Naive B cell (primary cell): Measurements from ENCODE around the gene TSHZ1. TPM values are rescaled to one million over a fixed set of nuclear protein-coding genes. Genes with fewer than 3 reads are reported as not detected.

Experiments used
- ATAC-seq, 2 donors: fragments of 150-1000 bp; cut with Tn5 transposase; 2 replicates each; pipeline ENCODE4 v1.10.0; 2021; ENCODE audit warnings: low read depth in 2 of 2, mild to moderate bottlenecking in 2 of 2, moderate library complexity in 2 of 2
- DNase-seq: peaks from one replicate; pipeline ENCODE4 v3.0.0; 2022
- H3K27ac Mint-ChIP-seq, 6 donors: one replicate each; pipeline ENCODE4 v1.8.0; 2020 to 2022; ENCODE audit warnings: mild to moderate bottlenecking in 6 of 6, mixed read lengths in 6 of 6, moderate library complexity in 5 of 6, inconsistent platforms in 2 of 6
- H3K27me3 Mint-ChIP-seq, 3 donors: one replicate each; pipeline ENCODE4 v1.8.0; 2021 to 2022; ENCODE audit warnings: mixed read lengths in 3 of 3, mild to moderate bottlenecking in 1 of 3
- H3K36me3 Mint-ChIP-seq, 2 donors: one replicate each; pipeline ENCODE4 v1.8.0; 2020 to 2022; ENCODE audit warnings: mixed read lengths in 2 of 2, inconsistent platforms in 1 of 2, mild to moderate bottlenecking in 1 of 2
- H3K4me1 Mint-ChIP-seq, 3 donors: one replicate each; pipeline ENCODE4 v1.8.0; 2020 to 2022; ENCODE audit warnings: mixed read lengths in 3 of 3, inconsistent platforms in 1 of 3, mild to moderate bottlenecking in 1 of 3, moderate library complexity in 1 of 3
- H3K4me3 Mint-ChIP-seq, 8 donors: one replicate each; pipeline ENCODE4 v1.8.0; 2020 to 2022; ENCODE audit warnings: mild to moderate bottlenecking in 8 of 8, mixed read lengths in 8 of 8, moderate library complexity in 8 of 8, inconsistent platforms in 2 of 8
- H3K9me3 Mint-ChIP-seq, 7 donors: one replicate each; pipeline ENCODE4 v1.8.0; 2020 to 2022; ENCODE audit warnings: mixed read lengths in 7 of 7, mild to moderate bottlenecking in 5 of 7, inconsistent platforms in 2 of 7, moderate library complexity in 1 of 7
- polyA plus RNA-seq, 6 donors: library from polyadenylated mRNA; unstranded; fragments of 300-500 nt; fragmentation: Illumina TruSeq; gene quantifications; one replicate each; pipeline ENCODE4 v1.2.3, GENCODE V29; 2021; ENCODE audit warnings: low read depth in 6 of 6

Gene TSHZ1, protein sequence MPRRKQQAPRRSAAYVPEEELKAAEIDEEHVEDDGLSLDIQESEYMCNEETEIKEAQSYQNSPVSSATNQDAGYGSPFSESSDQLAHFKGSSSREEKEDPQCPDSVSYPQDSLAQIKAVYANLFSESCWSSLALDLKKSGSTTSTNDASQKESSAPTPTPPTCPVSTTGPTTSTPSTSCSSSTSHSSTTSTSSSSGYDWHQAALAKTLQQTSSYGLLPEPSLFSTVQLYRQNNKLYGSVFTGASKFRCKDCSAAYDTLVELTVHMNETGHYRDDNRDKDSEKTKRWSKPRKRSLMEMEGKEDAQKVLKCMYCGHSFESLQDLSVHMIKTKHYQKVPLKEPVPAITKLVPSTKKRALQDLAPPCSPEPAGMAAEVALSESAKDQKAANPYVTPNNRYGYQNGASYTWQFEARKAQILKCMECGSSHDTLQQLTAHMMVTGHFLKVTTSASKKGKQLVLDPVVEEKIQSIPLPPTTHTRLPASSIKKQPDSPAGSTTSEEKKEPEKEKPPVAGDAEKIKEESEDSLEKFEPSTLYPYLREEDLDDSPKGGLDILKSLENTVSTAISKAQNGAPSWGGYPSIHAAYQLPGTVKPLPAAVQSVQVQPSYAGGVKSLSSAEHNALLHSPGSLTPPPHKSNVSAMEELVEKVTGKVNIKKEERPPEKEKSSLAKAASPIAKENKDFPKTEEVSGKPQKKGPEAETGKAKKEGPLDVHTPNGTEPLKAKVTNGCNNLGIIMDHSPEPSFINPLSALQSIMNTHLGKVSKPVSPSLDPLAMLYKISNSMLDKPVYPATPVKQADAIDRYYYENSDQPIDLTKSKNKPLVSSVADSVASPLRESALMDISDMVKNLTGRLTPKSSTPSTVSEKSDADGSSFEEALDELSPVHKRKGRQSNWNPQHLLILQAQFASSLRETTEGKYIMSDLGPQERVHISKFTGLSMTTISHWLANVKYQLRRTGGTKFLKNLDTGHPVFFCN (N-terminal part only)
- 1 to 10 TPM in 5 of 6 donors, under 1 TPM in 1; 0.41 to 2.2 (median 1.7) TPM for polyA plus RNA-seq

DNA sequence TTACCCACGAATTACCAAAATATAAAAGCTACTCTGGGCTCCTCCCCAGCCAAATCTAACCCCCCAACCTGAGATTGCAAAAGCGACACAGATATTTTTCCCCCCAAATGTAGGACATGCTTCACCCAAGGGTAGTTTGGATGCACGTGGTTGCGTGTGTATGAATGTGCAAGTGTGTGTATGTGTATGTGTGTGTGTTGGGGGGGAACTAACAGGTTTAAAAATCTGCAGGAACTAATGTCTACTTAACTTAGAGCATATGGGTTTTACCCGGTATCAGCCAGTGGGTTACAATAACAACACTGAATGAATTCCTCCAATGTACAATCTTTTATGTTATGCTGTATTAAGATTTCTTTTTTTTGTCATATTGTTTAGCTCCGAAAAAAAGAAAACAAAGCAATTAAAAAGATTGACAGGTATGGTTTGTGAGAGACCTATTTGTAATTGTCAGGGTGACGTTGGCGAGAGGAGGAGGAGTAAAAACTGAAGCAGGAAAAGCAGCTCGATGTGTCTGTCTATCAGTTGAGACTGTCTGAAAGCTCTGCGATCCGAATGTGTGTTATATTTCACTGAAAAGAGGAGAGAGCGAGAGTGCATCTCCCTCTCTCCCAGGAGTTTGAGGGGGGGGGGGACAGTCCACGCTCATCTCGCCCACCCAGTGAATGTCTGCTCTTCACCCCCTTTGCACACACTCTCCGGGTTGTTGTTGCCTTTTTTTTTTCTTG lies at the start of gene TSHZ1:
TSHZ1 (plus strand) TSS at position 524 of the 728 bp plus-strand sequence. CDS start 1,080 bp downstream, outside the sequence.
- peaks cover 54 to 55% (median 54%) of the 10 kb centered on the region in 3 donors for H3K4me1 Mint-ChIP-seq
- peak within 1 kb of the TSS; percentile 91 to 98 (median 92) for H3K27ac Mint-ChIP-seq
- no peaks in the 10 kb centered on the region for H3K9me3 Mint-ChIP-seq
- no peaks in the 10 kb centered on the region for H3K36me3 Mint-ChIP-seq
- peaks cover 0 to 22% (median 10%) of the 10 kb centered on the region in 3 donors for H3K27me3 Mint-ChIP-seq
- ATAC-seq: peak; percentile 47 to 50
- DNase-seq: peak; percentile 61
- H3K4me3 Mint-ChIP-seq: peak within 1 kb of the TSS; percentile 96 to 100 (median 98)

DNA sequence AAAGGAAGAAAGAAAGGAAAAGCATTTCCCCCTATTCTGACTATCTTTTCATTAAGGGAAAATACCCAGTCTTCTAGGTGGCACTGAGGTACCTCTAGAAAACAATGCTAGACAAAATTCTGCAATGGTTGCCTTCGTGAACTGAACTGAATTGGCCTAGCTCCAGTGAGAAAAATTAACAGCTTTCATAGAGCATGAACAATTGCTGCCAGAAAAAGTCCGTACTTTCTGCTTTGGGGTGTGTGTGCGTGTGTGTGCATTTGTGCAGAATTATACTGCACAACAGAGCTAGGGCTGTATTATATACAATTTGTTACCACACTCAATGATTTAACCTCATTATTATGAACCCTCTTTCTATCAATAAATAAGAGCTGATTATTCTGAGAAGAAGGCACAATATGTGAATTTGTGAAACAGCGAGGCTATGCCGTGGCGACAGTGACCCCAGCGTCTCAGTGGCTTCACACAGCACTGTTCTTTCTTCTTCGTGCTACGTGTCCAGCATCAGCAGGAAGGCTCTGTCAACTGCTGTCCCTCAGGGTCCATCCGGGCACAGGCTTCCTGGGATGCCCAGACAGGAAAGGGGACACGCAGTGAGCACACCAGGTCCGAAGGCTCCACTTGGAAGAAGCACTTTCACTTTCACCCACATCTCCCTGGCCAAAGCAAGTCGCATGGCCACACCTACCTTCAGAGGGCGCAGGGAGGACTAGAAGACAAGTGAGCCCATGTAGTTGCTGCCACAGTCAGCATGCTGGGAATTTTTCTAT lies 49.2 kb upstream of the TSHZ1 start:
- ATAC-seq: peak; percentile 45 to 46
- H3K36me3 Mint-ChIP-seq: no peaks in the 10 kb centered on the region
- H3K27me3 Mint-ChIP-seq: peaks cover 4 to 16% (median 16%) of the 10 kb centered on the region in 3 donors
- DNase-seq: peak; percentile 10
- H3K4me3 Mint-ChIP-seq: peak overlapping the region; percentile 81 to 96 (median 92)
- H3K9me3 Mint-ChIP-seq: peaks cover 0 to 4% (median 0%) of the 10 kb centered on the region in 7 donors
- H3K27ac Mint-ChIP-seq: peak overlapping the region in 5 of 6 donors; percentile 26 to 87 (median 34)
- H3K4me1 Mint-ChIP-seq: peaks cover 8 to 12% (median 10%) of the 10 kb centered on the region in 3 donors

DNA sequence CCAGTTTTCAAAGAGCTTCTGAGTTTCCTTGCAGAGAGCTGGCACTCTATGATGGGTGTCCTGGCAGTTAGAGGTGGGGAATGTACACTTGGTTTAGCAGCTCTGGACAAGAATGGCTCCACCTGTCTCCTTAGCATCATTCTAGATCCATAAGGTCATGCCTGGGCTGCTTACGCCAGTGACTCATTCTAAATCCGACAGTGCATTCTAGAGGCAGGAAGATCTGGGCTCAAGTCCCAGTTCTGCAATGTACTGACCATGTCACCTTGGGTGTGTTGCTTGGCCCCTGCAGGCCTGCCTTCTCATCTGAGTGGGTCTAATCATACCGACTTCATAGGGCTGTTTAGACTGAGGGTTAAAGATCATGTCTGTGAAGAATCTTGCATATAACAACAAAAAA lies 48.1 kb upstream of the TSHZ1 start:
- Mint-ChIP-seq H3K4me1 (peaks cover 8 to 12% (median 10%) of the 10 kb centered on the region in 3 donors), H3K9me3 (peaks cover 0 to 4% (median 0%) of the 10 kb centered on the region in 7 donors), H3K36me3 (no peaks in the 10 kb centered on the region), H3K27me3 (peaks cover 13 to 27% (median 21%) of the 10 kb centered on the region in 3 donors), H3K4me3 (peak overlapping the region in 7 of 8 donors; percentile 9 to 96 (median 93)), H3K27ac (peak overlapping the region in 1 of 6 donors; percentile 65)
- ATAC-seq (no peak), DNase-seq (no peak)

DNA sequence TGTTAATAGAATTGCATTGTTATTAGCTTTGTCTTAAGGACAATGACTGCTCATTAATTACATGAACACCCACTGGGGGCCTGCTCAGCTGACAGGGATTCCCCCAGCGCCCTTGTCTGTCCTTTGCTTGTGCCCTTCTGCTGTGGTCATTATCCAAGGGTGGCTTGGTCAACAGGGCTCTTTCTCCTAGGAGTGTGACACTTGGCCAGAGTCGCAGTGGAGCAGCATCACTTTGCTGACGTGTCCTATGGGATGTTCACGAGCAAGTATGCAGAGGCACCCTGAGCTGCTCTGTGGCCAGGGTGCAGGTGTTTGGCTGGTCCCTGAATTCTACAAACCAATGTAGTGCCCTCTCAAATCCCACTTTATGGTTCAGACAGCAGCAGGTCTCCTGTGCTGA lies 47.6 kb upstream of the TSHZ1 start:
- Mint-ChIP-seq H3K27ac (no peak overlapping the region), H3K27me3 (peaks cover 13 to 28% (median 20%) of the 10 kb centered on the region in 3 donors), H3K9me3 (peaks cover 0 to 4% (median 0%) of the 10 kb centered on the region in 7 donors), H3K4me1 (peaks cover 8 to 12% (median 10%) of the 10 kb centered on the region in 3 donors), H3K4me3 (peak overlapping the region in 3 of 8 donors; percentile 7 to 58 (median 49)), H3K36me3 (no peaks in the 10 kb centered on the region)
- DNase-seq (no peak), ATAC-seq (no peak)

DNA sequence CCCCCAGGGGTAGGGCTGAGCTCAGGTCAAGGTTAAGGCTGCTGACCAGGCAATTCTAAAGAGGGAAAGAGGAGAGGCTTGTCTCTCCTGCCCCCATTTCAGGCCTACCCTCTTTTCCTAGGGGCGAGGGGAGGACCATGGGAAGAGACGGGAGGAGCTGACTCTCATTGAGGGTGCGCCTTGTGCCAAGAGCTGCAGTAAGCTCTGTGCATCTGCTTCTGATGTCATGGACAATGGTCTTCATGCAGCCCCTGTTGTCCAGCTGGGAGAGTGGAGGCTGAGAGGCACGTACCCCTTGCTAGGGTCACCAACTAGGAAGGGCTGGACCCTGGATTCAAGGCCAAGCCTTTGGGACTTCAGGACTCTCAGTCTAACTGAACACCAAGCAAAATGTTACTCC lies 46.9 kb upstream of the TSHZ1 start:
- Mint-ChIP-seq H3K9me3 (peaks cover 0 to 4% (median 0%) of the 10 kb centered on the region in 7 donors), H3K4me1 (peaks cover 8 to 12% (median 10%) of the 10 kb centered on the region in 3 donors), H3K36me3 (no peaks in the 10 kb centered on the region), H3K4me3 (peak overlapping the region in 1 of 8 donors; percentile 41), H3K27ac (no peak overlapping the region), H3K27me3 (peaks cover 13 to 27% (median 20%) of the 10 kb centered on the region in 3 donors)
- DNase-seq (no peak), ATAC-seq (no peak)

DNA sequence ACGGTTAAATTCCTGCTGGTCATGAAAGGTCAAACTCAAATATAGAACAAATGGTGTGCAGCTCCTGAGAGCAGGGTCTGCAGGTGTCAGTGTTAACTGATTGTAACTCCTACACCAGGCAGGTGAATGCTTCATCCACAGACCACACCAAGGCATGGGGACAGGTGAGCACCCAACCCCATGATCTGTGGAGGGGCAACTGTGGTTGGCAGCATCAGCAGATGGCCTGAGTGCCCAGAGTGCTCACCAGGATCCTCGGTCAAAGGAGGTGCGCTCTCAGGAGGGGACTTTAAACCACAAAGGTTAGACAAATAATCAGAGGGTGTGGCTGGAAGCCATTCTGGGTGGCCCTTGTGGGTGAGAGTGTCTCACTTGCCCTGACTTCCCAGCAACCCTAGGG lies 46.1 kb upstream of the TSHZ1 start:
- Mint-ChIP-seq H3K4me1 (peaks cover 8 to 12% (median 10%) of the 10 kb centered on the region in 3 donors), H3K27me3 (peaks cover 13 to 22% (median 16%) of the 10 kb centered on the region in 3 donors)

DNA sequence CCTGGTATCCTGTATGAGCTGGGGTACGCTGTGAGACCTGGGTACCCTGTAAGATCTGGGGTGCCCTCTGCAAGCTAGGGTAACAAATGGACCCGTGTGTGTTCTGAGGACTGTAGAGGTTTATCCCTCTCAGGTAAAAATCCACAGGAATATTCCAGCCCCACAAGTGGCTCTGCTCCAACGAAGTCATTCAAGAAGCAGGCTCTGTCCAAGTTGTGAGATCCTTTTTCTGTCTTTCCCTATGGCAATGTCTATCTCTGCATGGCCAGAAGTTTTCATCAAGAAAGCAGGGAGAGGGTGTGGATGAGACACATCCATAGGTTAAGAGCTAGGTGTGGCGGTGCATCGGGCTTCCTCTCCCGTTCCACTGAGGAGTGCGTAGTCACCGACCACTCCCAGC lies 44.7 kb upstream of the TSHZ1 start:
- Mint-ChIP-seq H3K27ac (no peak overlapping the region), H3K9me3 (peaks cover 0 to 4% (median 0%) of the 10 kb centered on the region in 7 donors), H3K4me3 (peak overlapping the region in 1 of 8 donors; percentile 12), H3K36me3 (no peaks in the 10 kb centered on the region), H3K27me3 (peaks cover 13 to 22% (median 16%) of the 10 kb centered on the region in 3 donors), H3K4me1 (peaks cover 8 to 12% (median 10%) of the 10 kb centered on the region in 3 donors)
- DNase-seq (no peak), ATAC-seq (no peak)

More for the DNA sequence above, 46.1 kb upstream of the TSHZ1 start:
- Mint-ChIP-seq H3K27ac (no peak overlapping the region), H3K9me3 (peaks cover 0 to 4% (median 0%) of the 10 kb centered on the region in 7 donors), H3K36me3 (no peaks in the 10 kb centered on the region), H3K4me3 (peak overlapping the region in 1 of 8 donors; percentile 38)
- no peak for DNase-seq
- ATAC-seq: no peak

DNA sequence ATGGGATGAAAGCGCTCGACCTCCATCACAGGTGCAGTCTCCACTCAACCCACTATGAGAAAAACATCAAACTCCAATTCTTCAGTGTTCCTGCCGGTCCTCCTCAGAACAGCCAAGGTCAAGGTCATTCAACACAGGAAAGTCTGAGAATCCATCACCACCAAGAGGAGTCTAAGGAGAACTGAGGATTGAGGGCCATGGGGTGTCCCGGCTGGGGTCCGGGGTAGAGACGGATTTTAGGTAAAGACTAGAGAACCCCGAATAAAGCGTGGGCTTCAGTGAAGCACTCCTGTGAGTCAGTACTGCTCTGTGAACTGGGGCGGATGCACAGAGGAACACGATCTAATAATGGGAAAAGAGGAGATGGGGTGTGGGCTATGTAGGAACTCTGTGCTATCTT lies 43.5 kb upstream of the TSHZ1 start:
- H3K4me3 Mint-ChIP-seq: no peak overlapping the region
- no peaks in the 10 kb centered on the region for H3K36me3 Mint-ChIP-seq
- peaks cover 0 to 2% (median 1%) of the 10 kb centered on the region in 3 donors for H3K4me1 Mint-ChIP-seq
- peak overlapping the region in 1 of 6 donors; percentile 74 for H3K27ac Mint-ChIP-seq
- H3K9me3 Mint-ChIP-seq: peaks cover 0 to 4% (median 0%) of the 10 kb centered on the region in 7 donors
- ATAC-seq: no peak
- peaks cover 10 to 22% (median 16%) of the 10 kb centered on the region in 3 donors for H3K27me3 Mint-ChIP-seq
- no peak for DNase-seq

DNA sequence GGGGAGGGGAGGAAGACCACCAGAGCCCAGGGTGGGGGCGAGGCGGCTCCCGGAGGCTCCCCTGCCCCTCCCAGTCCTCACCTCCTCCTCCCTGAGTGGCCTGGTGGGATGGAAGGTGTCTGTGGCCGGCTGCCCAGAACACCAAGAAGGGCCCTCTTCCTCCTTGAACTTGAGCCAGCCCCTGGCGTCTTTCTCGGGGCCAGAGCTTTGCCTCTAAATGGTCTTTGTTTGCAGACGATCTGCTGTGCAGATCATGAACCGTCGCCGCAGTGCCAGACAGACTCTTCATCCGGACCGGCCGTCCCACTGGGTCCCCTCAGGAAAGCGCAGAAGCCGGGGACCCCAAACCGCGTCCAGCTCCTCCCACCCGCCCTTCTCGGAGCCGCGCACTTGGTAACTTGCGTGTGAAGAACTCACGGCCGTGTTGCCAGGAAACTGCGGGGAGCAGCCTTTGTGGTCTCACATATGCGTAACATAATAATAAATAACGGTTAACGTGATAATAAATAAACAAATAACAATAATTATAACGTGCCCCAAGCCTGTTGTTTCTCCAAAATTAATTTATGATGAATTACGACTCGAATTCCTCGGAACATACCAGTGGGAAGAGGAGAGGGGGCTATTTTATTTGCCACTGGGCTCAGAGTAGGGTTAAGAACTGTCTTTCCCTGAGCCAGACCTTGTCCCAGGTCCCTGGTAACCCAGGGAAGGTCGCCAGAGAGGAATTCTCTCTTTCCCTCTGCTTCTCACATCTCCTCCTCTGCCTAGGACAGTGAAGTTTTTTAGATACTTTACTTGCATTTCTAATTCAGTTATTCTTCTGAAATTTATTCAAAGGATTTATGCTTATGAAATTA lies 42.6 kb upstream of the TSHZ1 start:
- H3K4me3 Mint-ChIP-seq: no peak overlapping the region
- peaks cover 10 to 21% (median 16%) of the 10 kb centered on the region in 3 donors for H3K27me3 Mint-ChIP-seq
- peaks cover 0 to 4% (median 0%) of the 10 kb centered on the region in 7 donors for H3K9me3 Mint-ChIP-seq
- H3K36me3 Mint-ChIP-seq: no peaks in the 10 kb centered on the region
- H3K4me1 Mint-ChIP-seq: peaks cover 4 to 9% (median 6%) of the 10 kb centered on the region in 3 donors
- ATAC-seq (no peak), DNase-seq (no peak)
- no peak overlapping the region for H3K27ac Mint-ChIP-seq

DNA sequence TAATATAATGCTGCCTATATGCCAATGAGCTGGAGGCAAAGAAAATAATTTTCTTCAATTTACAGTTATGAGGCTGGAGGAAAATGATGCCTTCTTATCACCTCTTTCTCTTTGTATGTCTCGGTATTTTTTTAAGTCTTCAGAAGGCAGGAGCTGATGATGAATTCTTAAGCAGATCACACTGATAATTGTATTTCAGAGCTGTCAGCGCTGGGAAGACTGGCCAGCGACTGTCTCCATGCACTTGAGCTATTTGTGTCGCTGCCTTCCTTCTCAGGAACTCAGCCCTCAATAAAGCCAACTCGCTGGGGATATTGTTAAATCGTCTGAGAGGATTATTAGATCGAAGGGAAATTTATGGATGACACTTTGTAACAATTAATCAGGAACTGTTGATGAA lies 42.0 kb upstream of the TSHZ1 start:
- ATAC-seq: no peak
- H3K27ac Mint-ChIP-seq: no peak overlapping the region
- no peaks in the 10 kb centered on the region for H3K9me3 Mint-ChIP-seq
- H3K4me3 Mint-ChIP-seq: no peak overlapping the region
- H3K27me3 Mint-ChIP-seq: peaks cover 10 to 15% (median 11%) of the 10 kb centered on the region in 3 donors
- H3K4me1 Mint-ChIP-seq: peaks cover 10 to 15% (median 12%) of the 10 kb centered on the region in 3 donors
- H3K36me3 Mint-ChIP-seq: no peaks in the 10 kb centered on the region
- DNase-seq: no peak

DNA sequence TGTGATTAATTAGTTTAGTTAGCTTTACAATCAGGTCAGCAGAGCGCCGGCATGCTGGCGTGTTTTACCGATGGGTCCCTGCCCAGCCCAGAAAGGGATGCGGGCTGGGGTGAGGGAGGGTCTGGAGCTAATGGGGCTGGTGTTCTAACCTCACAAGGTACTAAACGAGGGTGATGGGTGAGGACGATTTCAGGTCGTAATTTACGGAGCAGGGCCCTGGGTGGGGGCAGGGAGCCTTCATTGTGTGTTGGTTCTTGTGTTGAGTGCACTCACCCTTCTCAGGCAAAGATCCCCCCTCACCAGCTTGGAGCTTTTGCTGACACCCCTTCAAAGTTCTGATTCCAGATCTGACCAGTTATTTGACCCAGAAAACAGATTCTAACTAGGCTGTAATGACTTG lies 41.2 kb upstream of the TSHZ1 start:
- no peaks in the 10 kb centered on the region for H3K36me3 Mint-ChIP-seq
- DNase-seq (no peak), ATAC-seq (no peak)
- H3K27me3 Mint-ChIP-seq: peaks cover 10 to 13% (median 11%) of the 10 kb centered on the region in 3 donors
- no peak overlapping the region for H3K27ac Mint-ChIP-seq
- peaks cover 12 to 19% (median 15%) of the 10 kb centered on the region in 3 donors for H3K4me1 Mint-ChIP-seq
- no peaks in the 10 kb centered on the region for H3K9me3 Mint-ChIP-seq
- no peak overlapping the region for H3K4me3 Mint-ChIP-seq
